IMR-90 (cell line): ENCODE data around the gene ACACB.

Experiments
- BHLHE40 ChIP-seq: fragments of 150-350 bp; IDR thresholded peaks from 2 replicates; pipeline ENCODE4 v1.6.1; 2016; ENCODE audit warnings: mild to moderate bottlenecking, low read depth, low read length
- CEBPB ChIP-seq: IDR thresholded peaks from 2 replicates; pipeline ENCODE4 v1.6.1; 2012; ENCODE audit warnings: low read depth, low read length, improper control_type of control experiment
- CHD1 ChIP-seq: IDR thresholded peaks from 2 replicates; pipeline ENCODE4 v1.6.1; 2012; ENCODE audit warnings: low read depth, low read length, improper control_type of control experiment
- CTCF ChIP-seq: conservative IDR thresholded peaks from 2 replicates; pipeline ENCODE4 v1.5.1; 2012; ENCODE audit warnings: mild to moderate bottlenecking, low read depth, low read length, improper control_type of control experiment
- FOS ChIP-seq: fragments of 150-350 bp; IDR thresholded peaks from 2 replicates; pipeline ENCODE4 v1.6.1; 2016; ENCODE audit warnings: low read depth, low read length
- MAZ ChIP-seq: IDR thresholded peaks from 2 replicates; pipeline ENCODE4 v1.6.1; 2012; ENCODE audit warnings: low read depth, mild to moderate bottlenecking, low read length, improper control_type of control experiment, moderate library complexity, borderline replicate concordance
- POLR2A ChIP-seq: IDR thresholded peaks from 2 replicates; pipeline ENCODE4 v1.6.1; 2012; ENCODE audit warnings: mild to moderate bottlenecking, low read depth, low read length
- RAD21 ChIP-seq: IDR thresholded peaks from 2 replicates; pipeline ENCODE4 v1.6.1; 2012; ENCODE audit warnings: low read length, improper control_type of control experiment
- RFX5 ChIP-seq: IDR thresholded peaks from 2 replicates; pipeline ENCODE4 v1.8.0; 2012; ENCODE audit warnings: low read depth, mild to moderate bottlenecking, low read length, moderate library complexity
- SMC3 ChIP-seq: fragments of 150-350 bp; IDR thresholded peaks from 2 replicates; pipeline ENCODE4 v1.6.1; 2016; ENCODE audit warnings: low read depth, mild to moderate bottlenecking, antibody characterized with exemption, low read length, moderate library complexity
- TF ChIP-seq, protein P1 (sequence below): fragments of 150-350 bp; IDR thresholded peaks from 2 replicates; pipeline ENCODE4 v1.6.1; 2017; ENCODE audit warnings: mild to moderate bottlenecking, antibody characterized with exemption, low read length, low read depth

GRCh38 chr12:109258201-109258600, 141.8 kb downstream of the ACACB start:
- no peak for TF ChIP-seq CTCF
- TF ChIP-seq POLR2A = no peak
- no peak for TF ChIP-seq SMC3
- TF ChIP-seq, protein P1, sequence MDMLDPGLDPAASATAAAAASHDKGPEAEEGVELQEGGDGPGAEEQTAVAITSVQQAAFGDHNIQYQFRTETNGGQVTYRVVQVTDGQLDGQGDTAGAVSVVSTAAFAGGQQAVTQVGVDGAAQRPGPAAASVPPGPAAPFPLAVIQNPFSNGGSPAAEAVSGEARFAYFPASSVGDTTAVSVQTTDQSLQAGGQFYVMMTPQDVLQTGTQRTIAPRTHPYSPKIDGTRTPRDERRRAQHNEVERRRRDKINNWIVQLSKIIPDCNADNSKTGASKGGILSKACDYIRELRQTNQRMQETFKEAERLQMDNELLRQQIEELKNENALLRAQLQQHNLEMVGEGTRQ = no peak
- TF ChIP-seq CEBPB = no peak
- TF ChIP-seq FOS = no peak
- TF ChIP-seq RAD21 = no peak
- no peak for TF ChIP-seq BHLHE40
- TF ChIP-seq CHD1 = no peak
- no peak for TF ChIP-seq MAZ
- no peak for TF ChIP-seq RFX5
